Activated CD4-positive, alpha-beta T cell treated with anti-CD3 and anti-CD28 coated beads, Interleukin-2, amount 50 U/mL, for 24 hours (primary cell): ENCODE data around the gene RIN1.

Source experiments
- DNase-seq, 2 donors: peaks; one replicate each; pipeline ENCODE4 v3.0.0-alpha.2; 2020; ENCODE audit warnings: low read depth in 1 of 2, low spot score in 1 of 2

Gene RIN1

DNA sequence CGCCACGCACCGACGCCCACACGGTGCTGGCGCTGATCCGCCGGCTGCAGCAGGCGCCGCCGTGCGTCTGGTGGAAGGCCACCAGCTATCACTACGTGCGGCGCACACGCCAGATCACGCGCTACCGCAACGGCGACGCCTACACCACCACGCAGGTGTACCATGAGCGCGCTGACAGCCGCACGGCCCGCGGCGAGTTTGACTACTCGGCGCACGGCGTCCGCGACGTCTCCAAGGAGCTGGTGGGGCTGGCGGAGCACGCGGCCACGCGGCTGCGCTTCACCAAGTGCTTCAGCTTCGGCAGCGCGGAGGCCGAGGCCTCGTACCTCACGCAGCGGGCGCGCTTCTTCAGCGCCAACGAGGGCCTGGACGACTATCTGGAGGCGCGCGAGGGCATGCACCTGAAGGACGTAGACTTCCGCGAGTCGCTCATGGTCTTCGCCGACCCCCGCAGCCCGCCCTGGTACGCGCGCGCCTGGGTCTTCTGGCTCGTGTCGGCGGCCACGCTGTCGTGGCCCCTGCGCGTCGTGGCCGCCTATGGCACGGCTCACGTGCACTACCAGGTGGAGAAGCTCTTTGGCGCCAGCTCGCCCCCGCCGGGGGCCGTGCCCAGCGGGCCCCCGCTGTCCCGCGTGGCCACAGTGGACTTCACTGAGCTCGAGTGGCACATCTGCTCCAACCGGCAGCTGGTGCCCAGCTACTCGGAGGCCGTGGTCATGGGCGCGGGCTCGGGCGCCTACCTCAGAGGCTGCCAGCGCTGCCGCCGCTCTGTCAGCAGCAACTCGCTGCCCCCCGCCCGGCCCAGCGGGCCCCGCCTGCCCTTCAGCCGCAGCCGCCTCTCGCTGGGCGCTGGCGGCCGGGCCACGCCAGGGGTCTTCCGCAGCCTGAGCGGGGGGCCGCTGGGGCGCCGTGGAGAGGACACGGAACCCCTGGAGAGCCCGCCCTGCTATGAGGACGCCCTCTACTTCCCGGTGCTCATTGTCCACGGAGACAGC lies 41.3 kb downstream of the RIN1 start:
- no peak for DNase-seq

DNA sequence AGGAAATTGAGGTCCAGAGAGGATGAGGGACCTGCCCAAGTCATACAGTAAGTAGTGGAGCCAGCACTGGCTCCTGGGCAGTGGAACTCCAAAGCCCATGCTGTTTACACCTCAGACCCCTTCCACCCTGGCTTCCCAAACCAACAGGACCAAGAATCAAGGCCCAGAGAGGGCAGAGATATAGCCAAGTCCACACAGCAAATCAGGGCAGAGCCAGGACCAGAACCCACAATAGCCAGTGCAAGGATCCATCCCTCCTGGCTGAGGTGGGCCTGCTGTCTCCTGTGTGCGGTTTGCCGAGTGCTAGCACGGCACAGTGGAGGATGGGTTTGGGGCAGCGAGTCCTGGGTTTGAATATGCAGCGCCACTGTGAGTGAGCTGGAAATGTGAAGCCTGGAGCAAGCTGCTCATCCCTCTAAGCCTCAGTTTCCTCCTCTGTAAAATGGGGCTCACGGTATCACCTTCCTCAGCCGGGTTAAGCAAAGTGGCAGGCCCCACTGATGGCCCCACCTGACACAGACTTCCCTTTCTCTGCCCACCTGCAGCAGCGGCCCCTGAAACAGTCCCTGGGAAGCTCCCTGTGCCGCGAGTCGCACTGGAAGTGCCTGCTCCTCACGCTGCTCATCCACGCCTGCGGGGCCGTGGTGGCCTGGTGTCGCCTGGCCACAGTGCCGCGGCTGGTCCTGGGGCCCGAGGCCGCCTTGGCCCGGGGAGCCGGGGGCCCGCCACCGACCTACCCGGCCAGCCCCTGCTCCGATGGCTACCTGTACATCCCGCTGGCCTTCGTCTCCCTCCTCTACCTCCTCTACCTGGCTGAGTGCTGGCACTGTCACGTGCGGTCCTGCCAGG lies 42.2 kb downstream of the RIN1 start:
- no peak for DNase-seq

DNA sequence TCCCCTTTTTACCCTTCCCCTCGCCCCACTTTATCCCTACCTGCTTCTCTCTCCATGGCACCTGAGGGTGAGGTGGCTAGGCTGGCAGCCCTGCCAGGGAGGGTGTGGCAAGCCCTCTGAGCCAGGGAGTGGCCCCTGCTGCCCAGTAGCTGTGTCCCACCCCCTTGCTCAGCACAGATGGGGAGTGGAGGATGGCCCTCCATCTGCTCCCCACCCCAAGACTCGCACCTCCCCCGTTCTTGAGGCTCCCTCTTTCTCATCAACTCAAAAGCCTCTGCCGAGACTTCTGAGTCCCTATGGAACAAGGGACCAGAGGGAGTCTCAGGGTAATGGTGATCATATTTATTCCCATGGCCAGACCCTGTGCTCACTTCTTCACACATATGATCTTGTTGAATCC lies 42.9 kb downstream of the RIN1 start:
- DNase-seq = no peak

DNA sequence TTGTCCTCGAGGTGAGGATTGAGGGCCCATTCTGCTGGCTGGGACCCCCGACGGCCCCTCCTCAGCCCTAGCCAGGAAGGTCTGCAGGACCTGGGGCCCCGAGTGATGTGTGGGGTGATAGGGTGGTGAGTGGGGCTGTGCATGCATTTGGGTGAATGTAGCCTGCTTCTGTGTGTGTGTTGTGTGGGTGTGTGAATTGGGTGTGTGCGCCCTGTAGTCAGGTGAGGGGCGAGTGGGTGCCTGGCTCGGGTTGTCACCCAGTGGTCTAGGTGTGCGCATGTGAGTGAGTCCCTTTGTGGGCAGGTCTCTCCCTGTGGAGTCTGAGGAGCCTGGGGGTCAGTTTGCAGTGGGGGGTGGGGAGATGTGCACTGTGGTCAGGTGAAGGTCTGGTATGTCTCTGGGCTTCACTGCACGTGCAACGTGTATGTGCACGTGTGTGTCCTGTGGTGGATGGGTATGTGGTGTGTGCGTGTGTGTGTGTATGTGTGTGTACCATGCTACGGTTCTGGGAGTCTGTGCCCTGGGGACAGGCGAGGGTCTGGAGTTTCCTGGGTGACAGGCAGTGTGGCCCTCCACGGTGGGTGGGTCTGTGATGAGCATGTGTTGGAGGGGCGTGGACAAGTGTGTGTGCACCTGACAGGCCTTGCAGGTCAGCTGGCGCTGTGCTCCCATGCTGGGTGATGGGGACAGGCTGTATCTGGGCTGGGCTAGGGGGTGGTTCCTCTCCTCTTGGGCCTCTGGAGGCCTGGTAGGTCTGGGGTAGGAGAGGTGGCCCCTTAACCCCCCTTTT lies 43.5 kb downstream of the RIN1 start:
- DNase-seq = no peak

GRCh38 chr11:66291706-66292542 lies 44.3 kb downstream of the RIN1 start, which contains the start of gene TMEM151A:
Gene TMEM151A (plus strand): TSS chr11:66291894. CDS start chr11:66292014, 120 bp downstream.
- no peak for DNase-seq

- DNase-seq = no peak
Measured at GRCh38 chr11:66291303-66291705, 44.9 kb downstream of the RIN1 start.

GRCh38 chr11:66290330-66290621 lies 46.0 kb downstream of the RIN1 start:
- no peak for DNase-seq

DNA sequence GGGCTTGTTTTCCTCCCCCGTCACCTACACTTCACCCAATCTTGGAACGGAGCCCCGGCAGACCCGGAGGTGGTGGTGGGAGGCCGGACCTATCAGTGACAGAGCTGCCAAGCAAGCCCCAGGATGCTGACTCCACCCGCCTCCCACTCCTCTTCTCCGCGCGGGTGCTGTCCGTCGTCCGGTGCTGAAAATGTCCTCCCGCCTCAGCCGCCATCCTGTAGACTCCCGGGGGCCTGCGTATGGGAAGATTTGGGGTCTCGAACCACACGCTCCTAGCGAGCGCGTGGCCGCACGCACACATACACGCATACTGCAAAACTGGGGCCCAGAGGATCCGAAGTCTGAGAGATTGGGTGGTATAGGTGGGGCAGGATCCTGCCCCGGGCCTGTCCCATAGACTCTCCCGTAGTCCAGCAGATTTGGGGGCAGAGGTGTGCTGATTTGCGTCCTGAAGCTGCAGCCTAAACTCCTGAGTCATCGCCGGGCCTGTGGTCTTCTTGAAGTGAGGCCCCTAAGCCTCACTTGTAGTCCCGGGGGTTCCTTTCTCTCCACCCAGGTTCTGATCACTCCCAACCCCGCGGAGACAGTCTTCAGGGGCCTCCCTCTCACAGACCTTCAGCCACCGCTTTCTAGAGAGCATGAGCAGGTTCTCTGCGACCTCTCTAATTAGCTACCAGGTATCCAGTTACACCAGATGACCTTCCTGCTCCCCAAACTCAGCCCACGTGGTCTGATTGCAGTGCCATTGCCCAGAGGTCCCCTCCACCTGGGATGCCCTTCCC lies 46.5 kb downstream of the RIN1 start:
- DNase-seq = peak in 1 of 2 donors; percentile 76

DNA sequence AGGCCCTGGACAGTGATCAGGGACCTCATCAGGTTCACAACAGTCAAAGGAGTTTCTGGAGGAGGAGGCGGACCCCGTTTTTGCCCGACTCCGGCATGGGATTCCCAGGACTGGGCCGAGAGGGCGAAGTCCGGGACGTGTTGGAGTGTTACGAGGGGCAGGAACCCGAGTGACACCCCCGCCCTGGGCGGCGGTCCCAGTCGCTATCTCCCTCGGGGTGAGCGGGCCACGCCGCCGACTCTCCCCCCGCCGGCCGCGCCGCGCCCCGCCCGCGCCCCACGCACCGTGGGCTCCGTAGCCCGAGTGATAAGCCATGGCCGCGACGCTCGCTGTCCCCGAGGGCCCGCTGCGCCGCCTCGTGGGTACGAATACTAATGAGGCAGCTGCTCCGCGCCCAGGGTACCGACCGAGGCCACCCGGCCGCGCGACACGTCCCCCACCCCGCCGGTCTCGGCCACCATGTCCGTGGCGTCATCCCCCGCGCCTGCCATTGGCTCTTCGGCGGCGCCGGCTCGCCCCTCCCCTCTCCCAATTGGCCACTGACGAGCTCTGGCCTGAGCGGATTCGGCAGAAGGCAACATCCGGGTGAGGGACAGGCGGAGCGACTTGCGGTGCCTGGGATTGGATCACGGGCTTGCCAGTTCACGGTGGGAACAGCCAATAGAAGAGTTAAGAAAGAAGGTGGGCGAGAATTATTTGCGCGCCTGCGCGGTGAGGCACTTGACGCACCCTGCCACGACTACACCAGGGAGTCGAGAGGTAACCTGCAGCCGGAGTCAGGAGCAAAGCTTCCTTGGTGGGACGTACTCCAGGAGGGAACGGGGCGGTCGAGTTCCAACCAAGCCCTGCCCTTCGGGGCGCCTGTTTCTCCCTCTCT lies 47.3 kb downstream of the RIN1 start, which contains the start of gene YIF1A:
Gene YIF1A (minus strand): TSS at position 473 of the 877 bp plus-strand sequence. CDS start 158 bp downstream, at position 315.
- peak; percentile 91 to 99 for DNase-seq

GRCh38 chr11:66287889-66288670 lies 48.2 kb downstream of the RIN1 start:
- DNase-seq = no peak

DNA sequence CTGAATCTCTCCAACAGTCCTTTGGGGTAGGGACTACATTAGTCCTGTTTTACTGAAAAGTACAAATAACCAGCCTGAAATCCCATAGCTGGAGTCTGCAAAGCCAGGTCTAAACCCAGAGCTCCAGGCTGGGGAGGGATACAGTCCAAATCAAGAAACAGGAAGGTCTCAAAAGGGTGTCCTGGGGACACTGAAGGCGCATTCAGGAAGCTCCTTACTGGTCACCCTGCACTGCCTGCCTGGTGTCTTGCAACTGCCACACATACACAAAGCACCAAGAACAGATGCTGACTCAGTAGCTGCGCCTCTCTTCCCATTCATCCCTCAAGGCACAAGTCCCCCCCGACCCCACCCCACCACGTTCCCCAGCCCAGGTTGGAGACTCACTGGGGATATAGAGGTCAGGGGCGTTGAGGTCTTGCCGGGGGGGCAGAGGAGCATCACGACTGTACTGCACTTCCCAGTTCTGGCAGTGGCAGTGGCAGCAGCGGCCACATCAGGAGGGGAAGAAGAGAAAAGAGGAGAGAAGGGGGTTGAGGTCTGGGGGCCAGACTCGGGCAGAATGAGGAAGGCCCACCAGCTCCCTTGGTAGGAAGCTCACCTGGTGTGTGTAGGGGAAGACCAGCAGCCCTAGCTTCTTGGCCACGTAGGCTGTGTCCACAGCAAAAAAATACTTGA lies 48.9 kb downstream of the RIN1 start:
- DNase-seq = no peak

- no peak for DNase-seq
Measured at GRCh38 chr11:66286699-66287098, 49.5 kb downstream of the RIN1 start.

DNA sequence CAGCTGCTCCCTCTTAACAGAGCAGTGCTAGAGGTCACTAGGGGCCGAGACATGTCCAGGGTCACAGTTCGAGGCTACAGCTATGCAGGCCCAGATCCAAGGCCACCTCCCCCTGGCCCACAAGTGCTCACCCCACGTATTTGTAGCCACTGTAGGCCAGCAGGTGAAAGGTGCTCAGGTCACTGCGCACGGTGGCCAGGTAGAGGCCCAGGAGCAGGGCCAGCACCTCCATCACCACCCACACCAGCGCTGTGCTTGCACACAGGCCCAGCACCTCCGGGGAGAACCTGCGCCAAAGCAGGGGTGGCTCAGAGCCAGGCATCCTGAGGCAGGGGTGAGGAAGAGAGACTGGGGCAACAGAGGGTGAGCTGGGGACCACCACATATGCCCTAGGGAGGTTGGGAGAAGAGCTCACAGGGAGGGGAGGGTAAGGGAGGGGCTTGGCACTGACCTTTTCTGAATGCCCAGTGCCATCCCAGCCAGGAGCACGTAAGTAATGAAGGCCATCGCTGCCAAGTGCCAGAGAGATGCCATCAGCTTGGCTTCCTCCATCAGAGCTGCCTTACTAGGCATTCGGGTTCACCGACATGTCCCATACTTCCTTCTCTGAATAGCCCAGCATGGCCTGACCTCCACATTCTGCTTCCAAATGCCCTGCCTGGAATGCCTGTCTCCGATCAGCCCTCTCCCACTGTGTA lies 50.8 kb downstream of the RIN1 start:
- DNase-seq = no peak

GRCh38 chr11:66284526-66285078 lies 51.6 kb downstream of the RIN1 start:
- no peak for DNase-seq

DNA sequence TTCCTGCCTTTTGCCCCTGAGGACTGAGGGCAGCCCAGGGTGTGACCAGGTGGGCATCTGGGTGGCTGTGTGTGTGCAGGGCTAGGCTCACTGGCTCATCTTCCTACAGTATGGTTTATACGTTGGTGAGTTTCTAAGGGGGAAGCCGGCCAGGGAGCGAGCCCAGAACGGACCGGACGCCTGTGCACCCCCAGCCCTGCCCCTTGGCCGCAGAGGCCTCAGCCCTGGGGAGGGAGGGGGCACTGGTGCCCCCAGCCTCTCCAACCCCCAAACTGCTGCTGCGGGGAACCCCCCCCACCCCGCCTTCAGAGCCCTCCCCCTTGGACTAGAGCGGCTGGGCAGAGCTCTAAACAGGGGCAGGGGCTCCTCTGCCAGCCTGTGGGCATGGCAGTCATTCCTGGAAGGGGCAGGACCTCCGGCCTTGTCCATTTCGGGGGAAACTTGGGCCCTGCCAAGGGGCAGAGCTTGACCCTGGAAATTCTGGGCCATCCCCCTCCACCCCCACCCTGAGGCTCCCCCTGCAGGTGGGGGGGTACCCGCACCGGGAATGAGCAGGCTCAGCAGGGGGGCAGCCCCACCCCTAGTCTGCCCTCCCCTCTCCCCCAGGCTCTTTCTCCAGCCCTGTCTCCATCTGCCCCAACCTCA lies 52.7 kb downstream of the RIN1 start:
- no peak for DNase-seq
